Lung (tissue), 12 donors: ENCODE results near the gene MMP19. TPM values are rescaled to one million over a fixed set of nuclear protein-coding genes. Genes with fewer than 3 reads are reported as not detected.

Experiments used
- ATAC-seq: fragments of 200-7000 bp; cut with Tn5 transposase; one replicate; pipeline ENCODE4 v1.9.1; 2020; ENCODE audit warnings: moderate number of reproducible peaks; ENCODE audit not compliant: insufficient read depth, low FRiP score
- DNase-seq, 3 donors: peaks; one replicate each; pipeline ENCODE4 v3.0.0-alpha.2; 2013 to 2017
- H3K27ac ChIP-seq, 2 donors: one replicate each; pipeline ENCODE4 v1.5.1; 2013; ENCODE audit warnings: mild to moderate bottlenecking in 2 of 2, moderate library complexity in 2 of 2, control low read depth in 1 of 2, inconsistent platforms in 1 of 2, low read depth in 1 of 2, low read length in 1 of 2
- H3K27me3 ChIP-seq, 3 donors: one replicate each; pipeline ENCODE4 v1.5.1; 2013; ENCODE audit warnings: low read length in 2 of 3; ENCODE audit not compliant: control insufficient read depth in 3 of 3, insufficient read depth in 3 of 3
- H3K36me3 ChIP-seq, 4 donors: one replicate each; pipeline ENCODE4 v1.5.1; 2013; ENCODE audit warnings: low read length in 4 of 4, mild to moderate bottlenecking in 1 of 4, moderate library complexity in 1 of 4; ENCODE audit not compliant: control insufficient read depth in 4 of 4, insufficient read depth in 4 of 4
- H3K4me1 ChIP-seq, 5 donors: one replicate each; pipeline ENCODE4 v1.5.1; 2013; ENCODE audit warnings: low read length in 5 of 5, mild to moderate bottlenecking in 2 of 5, moderate library complexity in 1 of 5; ENCODE audit not compliant: control insufficient read depth in 5 of 5, insufficient read depth in 5 of 5
- H3K4me3 ChIP-seq: one replicate; pipeline ENCODE4 v1.5.1; 2013; ENCODE audit warnings: mild to moderate bottlenecking, control low read depth, moderate library complexity
- H3K9ac ChIP-seq, 2 donors: one replicate each; pipeline ENCODE4 v1.5.1; 2013; ENCODE audit warnings: low read length in 2 of 2, control low read depth in 1 of 2; ENCODE audit not compliant: insufficient read depth in 1 of 2
- H3K9me3 ChIP-seq, 4 donors: one replicate each; pipeline ENCODE4 v1.5.1; 2013; ENCODE audit warnings: low read length in 3 of 4, mild to moderate bottlenecking in 1 of 4, moderate library complexity in 1 of 4; ENCODE audit not compliant: control insufficient read depth in 4 of 4, insufficient read depth in 3 of 4
- WGBS, 2 donors: extraction: QIAGEN DNeasy Blood & Tissue Kit; methylation state at CpG; one replicate each; pipeline ENCODE4 v1.1.7; 2013; 5-methylcytosine and 5-hydroxymethylcytosine counted together
- polyA plus RNA-seq, 2 donors: library from polyadenylated mRNA; stranded (reverse); fragments of 200-250 nt; gene quantifications; one replicate each; pipeline ENCODE4 v1.2.1, GENCODE V29; 2013
- total RNA-seq, 2 donors: library from RNA; depleted of rRNA in 1 of 2; stranded (reverse); fragments of >200 nt in 1 of 2; gene quantifications; one replicate each; pipeline ENCODE4 v1.2.1, GENCODE V29; 2014 to 2021
- TF ChIP-seq, protein P1 (sequence below): IDR thresholded peaks from 2 replicates; pipeline ENCODE4 v1.5.1; 2012; ENCODE audit warnings: mild to moderate bottlenecking; ENCODE audit errors: control extremely low read depth, extremely low read depth
- donor health status: control.
- donor health status: control.
- donor health status: Bipolar disorder and iron deficiency.
- donor health status: healthy.
- donor health status: DM: yes; HTN: yes; CAD: no.

Gene MMP19
- total and polyA plus RNA-seq, 4 donors = 9.3 to 92.1 (median 31.7) TPM

DNA sequence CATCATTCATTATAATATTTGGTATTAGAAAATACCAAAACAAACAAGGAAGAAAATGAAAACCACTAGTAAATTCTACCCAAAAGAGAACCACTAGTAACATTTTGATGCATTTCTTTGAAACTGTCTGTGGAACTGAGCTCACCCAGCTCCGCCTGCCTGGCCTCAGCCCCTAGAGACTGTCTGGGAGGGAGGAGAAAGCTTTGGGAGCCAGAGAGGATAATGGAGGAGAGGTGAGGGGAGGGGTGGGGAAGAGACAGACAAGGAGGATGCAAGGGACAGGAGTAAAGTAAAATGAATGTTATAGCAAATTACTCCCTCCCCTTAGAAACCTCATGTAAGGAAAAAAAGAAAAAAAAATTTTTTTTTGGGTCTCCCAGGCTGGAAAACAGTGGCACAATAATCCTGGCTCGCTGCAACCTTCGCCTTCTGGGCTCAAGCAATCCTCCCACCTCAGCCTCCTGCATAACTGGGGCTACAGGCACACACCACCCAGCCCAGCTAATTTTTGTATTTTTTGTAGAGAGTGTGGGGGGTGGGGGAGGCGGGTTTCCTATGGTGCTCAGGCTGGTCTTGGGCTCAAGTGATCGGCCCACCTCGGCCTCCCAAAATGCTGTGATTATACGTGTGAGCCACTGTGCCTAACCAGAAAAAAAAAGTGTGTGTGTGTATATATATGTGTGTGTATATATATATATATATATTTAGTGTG is 3.2 kb upstream of the MMP19 start:
- Histone ChIP-seq H3K4me3 (no peak overlapping the region), H3K27me3 (no peaks in the 10 kb centered on the region), H3K27ac (no peak overlapping the region), H3K36me3 (peaks cover 0 to under 1% (median 0%) of the 10 kb centered on the region in 4 donors), H3K4me1 (peaks cover 0 to 18% (median 4%) of the 10 kb centered on the region in 5 donors), H3K9me3 (no peaks in the 10 kb centered on the region), H3K9ac (no peak overlapping the region)
- ATAC-seq (no peak), DNase-seq (no peak)
- TF ChIP-seq, protein P1, sequence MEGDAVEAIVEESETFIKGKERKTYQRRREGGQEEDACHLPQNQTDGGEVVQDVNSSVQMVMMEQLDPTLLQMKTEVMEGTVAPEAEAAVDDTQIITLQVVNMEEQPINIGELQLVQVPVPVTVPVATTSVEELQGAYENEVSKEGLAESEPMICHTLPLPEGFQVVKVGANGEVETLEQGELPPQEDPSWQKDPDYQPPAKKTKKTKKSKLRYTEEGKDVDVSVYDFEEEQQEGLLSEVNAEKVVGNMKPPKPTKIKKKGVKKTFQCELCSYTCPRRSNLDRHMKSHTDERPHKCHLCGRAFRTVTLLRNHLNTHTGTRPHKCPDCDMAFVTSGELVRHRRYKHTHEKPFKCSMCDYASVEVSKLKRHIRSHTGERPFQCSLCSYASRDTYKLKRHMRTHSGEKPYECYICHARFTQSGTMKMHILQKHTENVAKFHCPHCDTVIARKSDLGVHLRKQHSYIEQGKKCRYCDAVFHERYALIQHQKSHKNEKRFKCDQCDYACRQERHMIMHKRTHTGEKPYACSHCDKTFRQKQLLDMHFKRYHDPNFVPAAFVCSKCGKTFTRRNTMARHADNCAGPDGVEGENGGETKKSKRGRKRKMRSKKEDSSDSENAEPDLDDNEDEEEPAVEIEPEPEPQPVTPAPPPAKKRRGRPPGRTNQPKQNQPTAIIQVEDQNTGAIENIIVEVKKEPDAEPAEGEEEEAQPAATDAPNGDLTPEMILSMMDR = no peak
- WGBS, 2 donors = 88 to 92% methylated on average over 7 of the region's 7 CpGs

DNA sequence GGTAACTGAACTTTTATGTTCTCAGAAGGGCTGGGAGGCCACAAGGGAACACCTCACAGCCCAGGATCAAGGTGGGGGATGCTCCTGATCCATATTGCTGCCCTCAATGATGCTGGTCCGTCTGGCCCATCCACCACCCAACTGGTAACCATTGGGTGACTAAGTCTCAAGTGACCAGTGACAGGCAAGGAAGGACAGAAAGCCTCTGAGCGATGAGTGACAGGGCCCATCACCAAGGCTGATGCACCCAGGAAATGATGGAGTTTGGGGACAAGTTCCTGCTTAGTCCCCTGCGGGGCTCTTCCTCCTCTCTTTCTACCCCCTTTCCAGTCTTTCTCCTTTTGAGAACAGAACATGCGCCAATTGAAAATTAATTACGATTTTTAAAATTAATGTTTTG is 2.6 kb upstream of the MMP19 start:
- TF ChIP-seq, protein P1 = no peak
- no peak for ATAC-seq
- H3K9ac ChIP-seq = no peak overlapping the region
- WGBS, 2 donors = 81 to 82% methylated on average over 5 of the region's 5 CpGs
- H3K4me3 ChIP-seq = no peak overlapping the region
- H3K36me3 ChIP-seq = peaks cover 0 to 3% (median 0%) of the 10 kb centered on the region in 4 donors
- H3K27ac ChIP-seq = no peak overlapping the region
- H3K9me3 ChIP-seq = no peaks in the 10 kb centered on the region
- DNase-seq = no peak
- H3K4me1 ChIP-seq = peaks cover 0 to 18% (median 4%) of the 10 kb centered on the region in 5 donors
- H3K27me3 ChIP-seq = no peaks in the 10 kb centered on the region

DNA sequence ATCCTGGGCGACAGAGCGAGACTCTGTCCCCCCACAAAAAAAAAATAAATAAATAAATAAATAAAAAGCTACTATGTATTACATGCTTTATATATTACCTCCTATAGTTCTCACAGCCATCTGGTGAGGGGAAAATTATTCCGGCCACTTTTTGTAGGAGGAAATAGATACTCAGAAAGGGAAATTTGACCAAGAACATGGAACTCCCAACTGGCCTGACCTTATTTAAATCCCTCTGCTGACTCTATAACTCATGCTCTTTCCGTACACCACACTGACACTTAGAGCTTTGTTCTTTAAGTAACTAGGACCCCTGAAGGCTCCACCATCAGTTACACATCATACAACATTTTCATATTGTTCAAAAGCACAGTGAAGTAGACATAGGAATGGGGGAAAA is 2.2 kb upstream of the MMP19 start:
- DNase-seq = no peak
- H3K36me3 ChIP-seq = peaks cover 0 to 3% (median 0%) of the 10 kb centered on the region in 4 donors
- peaks cover 0 to 18% (median 4%) of the 10 kb centered on the region in 5 donors for H3K4me1 ChIP-seq
- H3K27me3 ChIP-seq = no peaks in the 10 kb centered on the region
- 89 to 90% methylated on average over 4 of the region's 4 CpGs for WGBS, 2 donors
- peak overlapping the region in 1 of 2 donors; percentile 21 for H3K27ac ChIP-seq
- no peak overlapping the region for H3K9ac ChIP-seq
- no peak for ATAC-seq
- no peaks in the 10 kb centered on the region for H3K9me3 ChIP-seq
- no peak overlapping the region for H3K4me3 ChIP-seq
- TF ChIP-seq, protein P1 = no peak
